ACHN (cell line): Measurements from ENCODE around the gene LYST.

Experiments used
- DNase-seq: peaks from one replicate; pipeline ENCODE4 v3.0.0-alpha.2; 2015
- in situ Hi-C: cut with HindIII; loops from 2 replicates; pipeline ENCODE4 v1.10.0; 2017; ENCODE audit warnings: low sequenced_read_pairs, low pct_ligation_motif_present, low pct_unique_long_range_greater_than_20kb

The LYST gene

GRCh38 chr1:235742914-235743599 lies 123.6 kb downstream of the LYST start:
- in situ Hi-C loops, result no loop called here
- no peak for DNase-seq

- DNase-seq, result peak; percentile 80
- in situ Hi-C loops, result no loop called here
Observed at GRCh38 chr1:235741294-235741693, 125.4 kb downstream of the LYST start.

GRCh38 chr1:235739631-235740030 lies 127.1 kb downstream of the LYST start:
- in situ Hi-C loops, result no loop called here
- no peak for DNase-seq

- in situ Hi-C loops, result no loop called here
- DNase-seq, result no peak
Observed at GRCh38 chr1:235739124-235739523, 127.6 kb downstream of the LYST start.

GRCh38 chr1:235737751-235738150 lies 129.0 kb downstream of the LYST start:
- in situ Hi-C loops, result no loop called here

GRCh38 chr1:235736263-235736662 lies 130.4 kb downstream of the LYST start:
- in situ Hi-C loops, result no loop called here
- no peak for DNase-seq

More at GRCh38 chr1:235737751-235738150, 129.0 kb downstream of the LYST start:
- no peak for DNase-seq

GRCh38 chr1:235735621-235736020 lies 131.1 kb downstream of the LYST start:
- no peak for DNase-seq
- in situ Hi-C loops, result no loop called here

- in situ Hi-C loops, result no loop called here
- no peak for DNase-seq
Observed at GRCh38 chr1:235734335-235734734, 132.4 kb downstream of the LYST start.

- no peak for DNase-seq
- in situ Hi-C loops, result no loop called here
Observed at GRCh38 chr1:235730007-235730406, 136.7 kb downstream of the LYST start.

- in situ Hi-C loops, result no loop called here
- DNase-seq, result no peak
Observed at GRCh38 chr1:235726557-235726956, 140.1 kb downstream of the LYST start.

GRCh38 chr1:235725434-235725833 lies 141.3 kb downstream of the LYST start:
- peak; percentile 26 for DNase-seq
- in situ Hi-C loops, result no loop called here

- in situ Hi-C loops, result no loop called here
- no peak for DNase-seq
Observed at GRCh38 chr1:235724730-235725129, 142.0 kb downstream of the LYST start.

- in situ Hi-C loops, result no loop called here
- no peak for DNase-seq
Observed at GRCh38 chr1:235722858-235723257, 143.8 kb downstream of the LYST start.

- in situ Hi-C loops, result no loop called here
- DNase-seq, result no peak
Observed at GRCh38 chr1:235721982-235722381, 144.7 kb downstream of the LYST start.

GRCh38 chr1:235720544-235720943 lies 146.2 kb downstream of the LYST start:
- in situ Hi-C loops, result no loop called here
- DNase-seq, result no peak

- in situ Hi-C loops, result no loop called here
- DNase-seq, result no peak
Observed at GRCh38 chr1:235714205-235714897, 152.4 kb downstream of the LYST start.

- DNase-seq, result no peak
- in situ Hi-C loops, result no loop called here
Observed at GRCh38 chr1:235712812-235713211, 153.9 kb downstream of the LYST start.

- in situ Hi-C loops, result no loop called here
Observed at GRCh38 chr1:235710687-235711086, 156.0 kb downstream of the LYST start.

GRCh38 chr1:235709018-235709417 lies 157.7 kb downstream of the LYST start:
- in situ Hi-C loops, result no loop called here
- peak; percentile 53 for DNase-seq

More at GRCh38 chr1:235710687-235711086, 156.0 kb downstream of the LYST start:
- DNase-seq, result no peak

- peak; percentile 74 for DNase-seq
- in situ Hi-C loops, result no loop called here
Observed at GRCh38 chr1:235708390-235708962, 158.2 kb downstream of the LYST start.
